Activated CD8-positive, alpha-beta memory T cell treated with anti-CD3 and anti-CD28 coated beads, Interleukin-2, amount 50 U/mL, for 24 hours (primary cell): ENCODE data around the gene PNKP.
A peak's percentile ranks its signal among the peaks of the same experiment; 100 is the strongest.

Source experiments
- DNase-seq: peaks from one replicate; pipeline ENCODE4 v3.0.0-alpha.2; 2020; ENCODE audit errors: extremely low read depth

Gene PNKP

DNA sequence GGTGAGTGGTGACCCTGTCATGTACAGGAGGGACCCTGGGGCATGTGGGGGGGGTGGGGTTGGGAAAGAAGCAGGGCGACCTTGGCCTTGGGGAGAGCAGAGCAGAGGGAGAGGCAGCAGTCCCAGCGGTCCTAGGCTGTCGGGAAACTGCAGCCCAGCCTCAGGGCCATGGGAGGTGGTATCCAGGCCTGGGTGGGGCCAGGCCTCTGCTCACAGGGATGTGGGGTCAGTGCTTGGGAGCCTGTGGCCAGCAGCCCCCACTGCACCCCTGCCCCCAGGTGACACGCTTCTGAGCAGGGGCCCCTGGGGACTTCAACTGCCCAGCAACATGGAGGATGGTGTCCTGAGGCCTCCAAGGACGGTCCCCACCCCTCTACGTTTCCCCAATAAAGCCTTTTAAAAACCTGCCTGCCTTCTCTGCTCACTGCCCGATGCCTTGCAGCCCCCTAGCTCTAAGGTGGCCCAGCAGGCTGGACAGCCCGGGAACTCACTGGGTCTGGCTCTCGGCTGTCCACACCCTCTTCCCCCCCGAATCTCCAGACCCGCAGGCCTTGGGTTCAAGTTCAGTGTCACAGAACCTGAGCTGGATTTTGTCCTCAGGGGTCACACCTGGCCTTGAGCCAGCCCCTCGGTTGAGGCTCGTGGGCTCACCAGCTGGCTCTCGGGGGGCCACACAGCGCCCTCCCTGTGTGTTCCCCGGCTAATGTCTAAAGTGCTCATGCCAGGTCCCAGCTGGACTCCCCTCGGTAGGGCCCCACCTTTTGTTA, 6.9 kb downstream of the PNKP start:
- DNase-seq: no peak

DNA sequence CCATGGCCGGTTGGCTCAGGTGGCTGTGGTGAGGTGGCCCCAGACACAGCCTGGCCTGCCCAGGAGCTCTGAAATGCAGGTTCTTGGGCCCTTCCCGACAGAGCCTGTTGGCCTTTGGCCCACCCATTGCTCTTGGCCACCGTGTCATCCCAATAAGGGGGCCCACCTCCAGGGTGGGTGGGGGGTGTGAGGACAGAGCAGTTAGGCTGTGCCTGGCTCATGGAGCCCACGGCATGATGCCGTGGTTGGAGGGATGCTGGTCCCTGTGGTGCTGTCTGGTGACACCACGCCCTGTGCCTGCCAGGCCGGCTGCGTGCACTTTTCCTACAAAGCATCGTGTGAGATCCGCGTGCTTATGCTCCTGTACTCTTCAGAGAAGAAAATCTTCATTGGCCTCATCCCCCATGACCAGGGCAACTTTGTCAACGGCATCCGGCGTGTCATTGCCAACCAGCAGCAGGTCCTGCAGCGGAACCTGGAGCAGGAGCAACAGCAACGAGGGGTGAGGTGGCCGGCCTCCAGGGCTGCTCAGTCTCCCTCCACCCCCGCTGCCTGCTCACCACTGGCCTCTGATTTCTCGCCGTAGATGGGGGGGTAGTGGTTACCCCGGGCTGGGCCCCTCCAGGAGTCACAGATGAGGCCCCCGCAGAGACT, 7.6 kb downstream of the PNKP start:
- DNase-seq: no peak

DNA sequence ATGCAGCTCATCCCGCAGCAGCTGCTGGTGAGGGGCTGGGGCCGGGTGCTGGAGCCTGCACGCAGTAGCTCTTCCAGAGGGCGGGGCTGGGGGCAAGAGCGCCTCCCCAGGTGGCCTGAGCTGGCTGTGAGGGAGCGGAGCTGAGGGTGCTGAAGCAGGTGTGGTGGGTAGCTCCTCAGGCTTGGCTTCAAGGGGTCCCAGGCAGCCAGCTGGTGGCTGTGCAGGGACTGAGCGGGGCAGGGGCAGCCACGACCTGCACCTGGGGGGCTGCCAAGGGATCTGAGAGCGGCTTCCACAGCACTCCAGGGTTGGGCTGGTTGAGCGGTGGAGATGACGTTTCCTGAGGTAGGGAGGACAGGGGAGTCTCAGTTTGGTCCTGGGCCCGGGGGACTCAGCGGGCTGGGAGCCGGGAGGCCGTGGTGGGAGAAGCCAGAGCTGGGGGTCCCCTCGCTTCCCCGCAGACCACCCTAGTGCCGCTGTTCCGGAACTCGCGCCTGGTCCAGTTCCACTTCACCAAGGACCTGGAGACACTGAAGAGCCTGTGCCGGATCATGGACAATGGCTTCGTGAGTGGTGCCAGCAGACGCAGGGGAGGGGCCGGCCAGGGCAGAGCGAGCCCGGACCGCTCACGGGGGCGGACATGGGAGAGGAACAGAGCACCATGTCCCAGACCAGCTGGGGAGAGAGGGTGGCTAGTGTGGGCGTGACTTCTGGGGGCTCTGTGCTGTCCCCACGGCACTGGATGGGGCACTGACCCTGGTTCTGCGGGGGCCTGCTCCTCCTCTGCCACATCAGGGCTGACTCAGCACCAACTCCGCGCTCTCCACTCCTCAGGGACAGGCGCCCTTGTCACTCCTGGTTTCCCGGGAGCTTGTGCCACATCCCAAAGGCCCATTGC, 9.0 kb downstream of the PNKP start:
- DNase-seq: no peak

DNA sequence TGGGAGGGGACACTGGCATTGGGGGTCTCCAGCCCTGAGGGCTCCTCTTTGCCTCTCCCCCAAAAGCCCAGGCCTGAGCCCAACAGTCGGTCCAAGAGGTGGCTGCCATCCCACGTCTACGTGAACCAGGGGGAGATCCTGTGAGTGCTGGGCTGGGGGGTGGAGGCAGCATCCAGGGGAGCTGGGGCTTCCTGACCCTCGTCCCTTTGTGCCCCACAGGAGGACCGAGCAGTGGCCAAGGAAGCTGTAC, 9.6 kb downstream of the PNKP start:
- no peak for DNase-seq

DNA sequence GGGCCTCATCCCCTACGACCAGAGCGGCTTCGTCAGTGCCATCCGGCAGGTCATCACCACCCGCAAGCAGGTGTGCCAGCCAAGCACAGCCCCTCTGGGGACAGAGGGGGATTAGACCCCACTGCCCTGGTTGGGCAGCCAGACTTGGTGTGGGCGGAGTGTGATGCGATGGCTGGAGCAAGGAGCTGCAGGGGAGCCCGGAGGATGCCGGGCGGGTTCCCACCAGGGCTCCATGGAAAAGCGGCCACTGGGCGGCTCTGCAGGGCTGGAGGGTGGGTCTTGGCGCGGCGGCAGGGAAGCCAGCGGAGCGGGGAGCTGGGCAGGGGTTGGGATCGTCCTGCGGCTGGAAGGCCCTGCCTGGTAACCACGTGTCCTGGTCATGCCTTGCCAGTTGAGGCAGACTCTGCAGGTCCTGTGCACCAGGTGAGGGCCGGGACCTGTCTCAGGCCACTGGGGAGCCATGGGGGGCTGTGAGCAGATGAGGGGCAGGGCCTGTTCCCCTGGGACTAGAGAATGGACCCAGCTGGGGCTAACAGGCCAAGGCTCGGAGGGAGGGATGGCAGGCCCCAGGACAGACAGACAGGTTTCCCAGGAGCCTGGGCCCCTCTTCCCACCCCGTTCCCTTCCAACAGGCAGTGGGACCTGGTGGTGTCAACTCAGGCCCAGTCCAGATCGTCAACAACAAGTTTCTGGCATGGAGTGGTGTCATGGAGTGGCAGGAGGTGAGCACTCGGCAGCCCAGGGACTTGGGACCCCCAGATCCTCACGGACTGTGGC, 10.1 kb downstream of the PNKP start:
- no peak for DNase-seq

- no peak for DNase-seq
Measured at GRCh38 chr19:49856574-49857021, 10.8 kb downstream of the PNKP start.

- DNase-seq: no peak
Measured at GRCh38 chr19:49855676-49856573, 11.5 kb downstream of the PNKP start.

DNA sequence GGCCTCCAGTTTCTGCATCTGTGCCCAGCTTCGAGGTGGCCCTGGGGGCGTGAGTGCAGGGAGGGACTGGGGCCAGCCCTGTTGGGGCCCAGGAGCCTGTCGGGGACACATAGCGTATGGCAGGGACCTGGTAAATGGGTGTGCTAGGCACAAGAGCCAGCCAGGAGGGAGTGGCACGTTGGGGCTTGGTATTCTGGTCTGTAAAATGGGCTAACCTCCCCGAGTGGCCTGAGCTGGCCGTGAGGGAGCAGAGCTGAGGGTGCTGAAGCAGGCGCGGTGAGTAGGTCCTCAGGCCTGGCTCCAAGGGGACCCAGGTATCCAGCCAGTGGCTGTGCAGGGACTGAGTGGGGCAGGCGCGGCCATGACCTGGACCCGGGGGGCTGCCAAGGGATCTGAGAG, 12.1 kb downstream of the PNKP start:
- no peak for DNase-seq

- DNase-seq: no peak
Measured at GRCh38 chr19:49854378-49855263, 12.8 kb downstream of the PNKP start.

- DNase-seq: no peak
Measured at GRCh38 chr19:49853852-49854377, 13.5 kb downstream of the PNKP start.

DNA sequence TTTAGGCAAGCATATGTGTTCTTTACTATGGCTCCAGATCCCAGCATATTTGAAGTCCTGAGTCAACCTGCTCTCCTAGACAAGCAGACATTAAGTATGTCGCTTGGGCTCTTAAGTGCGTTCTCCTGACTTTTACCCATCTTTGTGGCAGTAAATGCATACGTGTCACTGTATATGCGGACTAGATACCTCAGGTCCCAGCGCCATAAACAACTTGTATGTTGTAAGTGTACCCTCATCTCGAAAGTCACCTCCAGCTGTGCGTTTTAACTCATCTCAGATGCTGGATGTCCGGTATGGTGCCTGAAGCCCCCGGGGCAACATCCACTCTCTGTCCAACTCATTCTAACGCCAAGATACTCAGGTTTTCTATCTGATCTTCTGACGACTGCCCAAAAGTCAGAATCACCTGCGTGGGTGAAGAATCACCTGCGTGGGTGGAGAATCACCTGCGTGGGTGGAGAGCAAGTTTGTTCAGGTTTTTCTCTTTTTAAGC, 14.7 kb downstream of the PNKP start:
- DNase-seq: no peak

GRCh38 chr19:49851456-49852259, 15.7 kb downstream of the PNKP start:
- DNase-seq: no peak

GRCh38 chr19:49850487-49851342, 16.7 kb downstream of the PNKP start, which contains the start of gene PTOV1:
TSS of gene PTOV1 (plus strand) at chr19:49851159.
- peak; percentile 62 for DNase-seq

DNA sequence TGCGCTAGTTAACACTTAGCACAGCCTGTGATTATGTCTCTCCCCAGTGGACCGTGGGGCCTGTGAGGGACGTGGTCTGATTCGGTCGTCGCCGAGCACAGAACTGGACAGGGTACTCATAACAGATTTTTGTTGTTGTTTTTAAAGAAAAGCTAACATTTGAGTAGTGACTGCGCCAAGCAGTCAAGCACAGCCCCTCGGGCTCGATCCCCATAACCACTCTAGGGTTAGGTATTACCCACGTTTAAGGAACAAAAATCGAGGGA, 17.2 kb downstream of the PNKP start:
- no peak for DNase-seq

- no peak for DNase-seq
Measured at GRCh38 chr19:49849433-49850220, 17.7 kb downstream of the PNKP start.

DNA sequence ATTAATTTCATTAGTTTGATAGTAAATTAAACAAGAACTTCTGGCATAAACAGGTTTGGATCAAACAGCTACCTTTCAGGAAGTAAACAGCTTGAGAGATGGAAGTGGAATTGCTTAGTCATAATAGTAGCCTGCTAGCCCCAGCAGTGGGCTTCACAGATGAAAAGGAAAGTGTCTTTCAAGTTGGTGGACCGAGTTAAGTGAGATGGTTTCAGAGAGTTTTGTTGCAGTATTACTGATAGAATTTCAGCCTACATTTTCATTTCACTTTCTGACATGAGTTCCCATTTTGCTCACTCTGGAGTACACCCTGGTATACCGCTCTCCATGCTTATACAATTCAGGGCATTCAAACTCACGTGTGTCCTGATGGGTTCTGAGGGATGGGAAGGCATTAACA, 18.4 kb downstream of the PNKP start:
- no peak for DNase-seq
